ENCODE measurements around the gene SERINC4. TPM values are rescaled to one million over a fixed set of nuclear protein-coding genes. Genes with fewer than 3 reads are reported as not detected.
A peak's percentile ranks its signal among the peaks of the same experiment; 100 is the strongest.

The SERINC4 gene
- total and polyA plus RNA-seq, 10 of the 15 experiments (the other 5 are each of a cell fraction or from before 2014, with no cell fraction given), result 0.06 to 0.96 (median 0.26) TPM; not detected in 1

DNA sequence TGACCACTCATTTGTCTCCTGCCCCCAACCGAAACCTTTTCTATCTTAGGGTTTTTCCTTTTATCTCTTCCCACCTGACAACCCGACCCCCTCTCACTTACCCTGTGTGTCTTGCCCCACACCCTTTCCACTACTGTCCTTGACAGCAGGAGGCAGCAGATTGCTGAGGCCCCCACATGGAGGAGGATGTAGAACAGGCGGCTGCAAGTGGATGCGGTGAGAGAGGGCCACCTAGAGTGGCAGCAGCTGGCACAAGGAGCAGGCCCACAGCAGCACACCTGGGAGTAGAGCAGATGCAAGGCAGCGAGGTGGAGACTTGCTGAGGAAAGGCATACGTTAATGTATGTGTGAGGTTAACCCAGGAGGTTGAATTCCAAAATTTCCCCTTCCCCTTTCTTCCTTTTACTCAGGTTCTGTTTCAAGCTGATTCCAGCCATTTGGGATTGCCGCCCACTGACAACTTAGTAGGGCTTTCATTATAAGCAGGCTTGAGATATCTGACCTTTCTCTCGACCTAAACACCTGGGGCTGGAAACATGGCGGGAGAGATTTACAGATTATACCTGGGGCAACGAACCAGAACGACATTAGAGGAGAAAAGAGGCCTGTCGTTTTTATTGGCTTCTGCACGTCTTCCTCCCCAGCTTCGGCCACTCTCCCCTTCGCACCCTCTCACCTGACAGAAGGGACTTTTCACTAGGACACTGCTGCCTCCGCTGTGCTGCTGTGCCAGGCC is 643 bp downstream of the SERINC4 start (continued):
- TF ChIP-seq, protein P1, sequence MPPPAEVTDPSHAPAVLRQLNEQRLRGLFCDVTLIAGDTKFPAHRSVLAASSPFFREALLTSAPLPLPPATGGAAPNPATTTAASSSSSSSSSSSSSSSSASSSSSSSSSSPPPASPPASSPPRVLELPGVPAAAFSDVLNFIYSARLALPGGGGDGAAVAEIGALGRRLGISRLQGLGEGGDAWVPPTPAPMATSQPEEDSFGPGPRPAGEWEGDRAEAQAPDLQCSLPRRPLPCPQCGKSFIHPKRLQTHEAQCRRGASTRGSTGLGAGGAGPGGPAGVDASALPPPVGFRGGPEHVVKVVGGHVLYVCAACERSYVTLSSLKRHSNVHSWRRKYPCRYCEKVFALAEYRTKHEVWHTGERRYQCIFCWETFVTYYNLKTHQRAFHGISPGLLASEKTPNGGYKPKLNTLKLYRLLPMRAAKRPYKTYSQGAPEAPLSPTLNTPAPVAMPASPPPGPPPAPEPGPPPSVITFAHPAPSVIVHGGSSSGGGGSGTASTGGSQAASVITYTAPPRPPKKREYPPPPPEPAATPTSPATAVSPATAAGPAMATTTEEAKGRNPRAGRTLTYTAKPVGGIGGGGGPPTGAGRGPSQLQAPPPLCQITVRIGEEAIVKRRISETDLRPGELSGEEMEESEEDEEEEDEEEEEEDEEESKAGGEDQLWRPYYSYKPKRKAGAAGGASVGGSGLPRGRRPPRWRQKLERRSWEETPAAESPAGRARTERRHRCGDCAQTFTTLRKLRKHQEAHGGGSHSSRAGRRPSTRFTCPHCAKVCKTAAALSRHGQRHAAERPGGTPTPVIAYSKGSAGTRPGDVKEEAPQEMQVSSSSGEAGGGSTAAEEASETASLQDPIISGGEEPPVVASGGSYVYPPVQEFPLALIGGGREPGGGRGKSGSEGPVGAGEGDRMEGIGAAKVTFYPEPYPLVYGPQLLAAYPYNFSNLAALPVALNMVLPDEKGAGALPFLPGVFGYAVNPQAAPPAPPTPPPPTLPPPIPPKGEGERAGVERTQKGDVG (CRISPR knock-in tag; IDR thresholded peaks at IDR 0.05), result no peak
- TF ChIP-seq LARP7 (IDR thresholded peaks at IDR 0.05), result no peak
- TF ChIP-seq SMAD5 (IDR thresholded peaks at IDR 0.05; ENCODE audit: low read depth), result peak; percentile 6; the same call in 1 of the 2 replicates
- TF ChIP-seq POLR2A (IDR thresholded peaks at IDR 0.05; ENCODE audit: low read depth, low read length), result no peak; the same call in 1 of the 2 replicates
- TF ChIP-seq IKZF2 (IDR thresholded peaks at IDR 0.05), result peak in 1 of 2 experiments; percentile 35; a peak in 1 of 4 replicates
- TF ChIP-seq, protein P2, sequence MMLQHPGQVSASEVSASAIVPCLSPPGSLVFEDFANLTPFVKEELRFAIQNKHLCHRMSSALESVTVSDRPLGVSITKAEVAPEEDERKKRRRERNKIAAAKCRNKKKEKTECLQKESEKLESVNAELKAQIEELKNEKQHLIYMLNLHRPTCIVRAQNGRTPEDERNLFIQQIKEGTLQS (IDR thresholded peaks at IDR 0.05; ENCODE audit: borderline replicate concordance, extremely low read depth, low read depth, low read length), result no peak
- TF ChIP-seq TCF3 (IDR thresholded peaks at IDR 0.05; ENCODE audit: borderline replicate concordance, insufficient read depth, low read depth, low read length), result peak; percentile 43; the same call in 1 of the 2 replicates
- no peak for TF ChIP-seq GABPA (IDR thresholded peaks at IDR 0.05; ENCODE audit: low read depth)
- no peak for TF ChIP-seq IRF4 (IDR thresholded peaks at IDR 0.05; ENCODE audit: low read depth, low read length)
- TF ChIP-seq, protein P3, sequence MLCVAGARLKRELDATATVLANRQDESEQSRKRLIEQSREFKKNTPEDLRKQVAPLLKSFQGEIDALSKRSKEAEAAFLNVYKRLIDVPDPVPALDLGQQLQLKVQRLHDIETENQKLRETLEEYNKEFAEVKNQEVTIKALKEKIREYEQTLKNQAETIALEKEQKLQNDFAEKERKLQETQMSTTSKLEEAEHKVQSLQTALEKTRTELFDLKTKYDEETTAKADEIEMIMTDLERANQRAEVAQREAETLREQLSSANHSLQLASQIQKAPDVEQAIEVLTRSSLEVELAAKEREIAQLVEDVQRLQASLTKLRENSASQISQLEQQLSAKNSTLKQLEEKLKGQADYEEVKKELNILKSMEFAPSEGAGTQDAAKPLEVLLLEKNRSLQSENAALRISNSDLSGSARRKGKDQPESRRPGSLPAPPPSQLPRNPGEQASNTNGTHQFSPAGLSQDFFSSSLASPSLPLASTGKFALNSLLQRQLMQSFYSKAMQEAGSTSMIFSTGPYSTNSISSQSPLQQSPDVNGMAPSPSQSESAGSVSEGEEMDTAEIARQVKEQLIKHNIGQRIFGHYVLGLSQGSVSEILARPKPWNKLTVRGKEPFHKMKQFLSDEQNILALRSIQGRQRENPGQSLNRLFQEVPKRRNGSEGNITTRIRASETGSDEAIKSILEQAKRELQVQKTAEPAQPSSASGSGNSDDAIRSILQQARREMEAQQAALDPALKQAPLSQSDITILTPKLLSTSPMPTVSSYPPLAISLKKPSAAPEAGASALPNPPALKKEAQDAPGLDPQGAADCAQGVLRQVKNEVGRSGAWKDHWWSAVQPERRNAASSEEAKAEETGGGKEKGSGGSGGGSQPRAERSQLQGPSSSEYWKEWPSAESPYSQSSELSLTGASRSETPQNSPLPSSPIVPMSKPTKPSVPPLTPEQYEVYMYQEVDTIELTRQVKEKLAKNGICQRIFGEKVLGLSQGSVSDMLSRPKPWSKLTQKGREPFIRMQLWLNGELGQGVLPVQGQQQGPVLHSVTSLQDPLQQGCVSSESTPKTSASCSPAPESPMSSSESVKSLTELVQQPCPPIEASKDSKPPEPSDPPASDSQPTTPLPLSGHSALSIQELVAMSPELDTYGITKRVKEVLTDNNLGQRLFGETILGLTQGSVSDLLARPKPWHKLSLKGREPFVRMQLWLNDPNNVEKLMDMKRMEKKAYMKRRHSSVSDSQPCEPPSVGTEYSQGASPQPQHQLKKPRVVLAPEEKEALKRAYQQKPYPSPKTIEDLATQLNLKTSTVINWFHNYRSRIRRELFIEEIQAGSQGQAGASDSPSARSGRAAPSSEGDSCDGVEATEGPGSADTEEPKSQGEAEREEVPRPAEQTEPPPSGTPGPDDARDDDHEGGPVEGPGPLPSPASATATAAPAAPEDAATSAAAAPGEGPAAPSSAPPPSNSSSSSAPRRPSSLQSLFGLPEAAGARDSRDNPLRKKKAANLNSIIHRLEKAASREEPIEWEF (IDR thresholded peaks at IDR 0.05; ENCODE audit: insufficient replicate concordance, low read depth, low read length), result no peak
- TF ChIP-seq PAX5 (IDR thresholded peaks at IDR 0.05; ENCODE audit: borderline replicate concordance, low read depth, low read length), result 0 out of 2 replicates have a peak, but pooled peaks have one; percentile 6
- TF ChIP-seq EZH2 (IDR thresholded peaks at IDR 0.05; ENCODE audit: borderline replicate concordance, control insufficient read depth, low read depth, low read length), result no peak
- TF ChIP-seq CEBPZ (IDR thresholded peaks at IDR 0.05; ENCODE audit: low read depth, low read length), result no peak
- TF ChIP-seq POU2F2 (IDR thresholded peaks at IDR 0.05; ENCODE audit: borderline replicate concordance, low read depth, low read length), result no peak
- no peak for TF ChIP-seq SREBF1 (IDR thresholded peaks at IDR 0.05; ENCODE audit: low read length)
- TF ChIP-seq NR2C1 (IDR thresholded peaks at IDR 0.05), result no peak
- TF ChIP-seq EGR1 (IDR thresholded peaks at IDR 0.05; ENCODE audit: borderline replicate concordance in 1 of 2, low read depth in 2 of 2, low read length in 2 of 2), result no peak
- TF ChIP-seq HCFC1 (IDR thresholded peaks at IDR 0.05; ENCODE audit: low read length), result no peak
